Motor neuron (in vitro differentiated cells): Measurements from ENCODE around the gene RERE. TPM values are rescaled to one million over a fixed set of nuclear protein-coding genes. Genes with fewer than 3 reads are reported as not detected.
A peak's percentile ranks its signal among the peaks of the same experiment; 100 is the strongest.
"Not testable (repeated sequence)": the region's sequence is repeated elsewhere in the genome, so short reads cannot be mapped to it uniquely, and the experiment has no call there.

Source experiments
- ATAC-seq, 8 experiments: fragments of 200-7000 bp; cut with Tn5 transposase; replicated peaks in 6 of 8; 2 replicates each; pipeline ENCODE4 v1.8.0; 2021; ENCODE audit warnings: mild to moderate bottlenecking in 8 of 8, moderate library complexity in 8 of 8
- H3K27ac ChIP-seq, 2 donors: fragments of 250-450 bp; sonication (Bioruptor Pico); 2 replicates each; pipeline ENCODE4 v1.9.0; 2021; ENCODE audit warnings: antibody characterized with exemption in 2 of 2, mild to moderate bottlenecking in 2 of 2, moderate library complexity in 1 of 2
- H3K4me1 ChIP-seq, 2 donors: fragments of 250-450 bp; sonication (Bioruptor Pico); replicated peaks in 1 of 2; 2 replicates each; pipeline ENCODE4 v1.6.1; 2021; ENCODE audit warnings: antibody characterized with exemption in 2 of 2, mild to moderate bottlenecking in 2 of 2, moderate library complexity in 1 of 2
- H3K4me3 ChIP-seq, 5 donors: fragments of 250-450 bp; sonication (Bioruptor Pico); 2 replicates each; pipeline ENCODE4 v1.9.0; 2021; ENCODE audit warnings: antibody characterized with exemption in 5 of 5, mild to moderate bottlenecking in 5 of 5, moderate library complexity in 4 of 5
- WGBS, 10 experiments: fragments of 450-650 bp; shearing (Covaris generic); methylation state at CpG; one replicate each; pipeline ENCODE4 v1.0.0; 2022; 5-methylcytosine and 5-hydroxymethylcytosine counted together
- in situ Hi-C, 9 experiments: fragments of 400-800 bp; cut with MboI; loops; one replicate each; pipeline ENCODE4 v1.15.0; 2021; ENCODE audit warnings: low sequenced_read_pairs in 9 of 9, low pct_unique_long_range_greater_than_20kb in 2 of 9; ENCODE audit not compliant: unreplicated experiment in 9 of 9
- total RNA-seq, 8 experiments: library from RNA; unstranded; fragments of 300-600 nt; gene quantifications; 2 replicates each; pipeline versions ENCODE4 v1.2.3 to v1.2.4, GENCODE V29; 2022

Gene RERE
- total RNA-seq, 8 experiments from 2014 or later: 17.8 to 576 (median 111) TPM

- 79 to 100% (median 88%) methylated on average over 1 to 7 of the region's 7 CpGs; no CpG with 5 or more reads in 2 of the 10 experiments for WGBS, 10 experiments
- H3K27ac ChIP-seq, ATAC-seq, H3K4me3 ChIP-seq, in situ Hi-C loops: not testable (repeated sequence)
- H3K4me1 ChIP-seq: peaks cover 61 to 78% of the 10 kb centered on the region in 2 donors
These were observed 193.7 kb downstream of the RERE start for GRCh38 chr1:8623651-8624192.

- Histone ChIP-seq H3K27ac (peak overlapping the region; percentile 4 to 67), H3K4me1 (peaks cover 47 to 65% of the 10 kb centered on the region in 2 donors)
- WGBS, 10 experiments: 48 to 100% (median 76%) methylated on average over 1 to 2 of the region's 2 CpGs; no CpG with 5 or more reads in 1 of the 10 experiments
- H3K4me3 ChIP-seq, in situ Hi-C loops: not testable (repeated sequence)
- peak in 5 of 8 experiments; percentile 31 to 78 (median 50) for ATAC-seq
These were observed 195.6 kb downstream of the RERE start for GRCh38 chr1:8621785-8622348.

- WGBS, 10 experiments: 3 to 95% (median 56%) methylated on average over 2 to 8 of the region's 9 CpGs
- in situ Hi-C loops, H3K4me3 ChIP-seq: not testable (repeated sequence)
These were observed 196.3 kb downstream of the RERE start for GRCh38 chr1:8621034-8621582.

GRCh38 chr1:8619917-8620502, 197.4 kb downstream of the RERE start:
- Histone ChIP-seq H3K27ac (peak overlapping the region in 1 of 2 donors; percentile 67), H3K4me1 (peaks cover 31 to 55% of the 10 kb centered on the region in 2 donors)
- ATAC-seq: peak in 5 of 8 experiments; percentile 22 to 44 (median 29)
- H3K4me3 ChIP-seq, in situ Hi-C loops: not testable (repeated sequence)
- whole genome bisulfite sequencing, 10 experiments: 86 to 100% (median 92%) methylated on average over 1 to 2 of the region's 2 CpGs; no CpG with 5 or more reads in 4 of the 10 experiments

More at GRCh38 chr1:8621034-8621582, 196.3 kb downstream of the RERE start:
- peaks cover 39 to 60% of the 10 kb centered on the region in 2 donors for H3K4me1 ChIP-seq
- ATAC-seq: peak in 5 of 8 experiments; percentile 22 to 62 (median 57)
- H3K27ac ChIP-seq: peak overlapping the region; percentile 14 to 67

GRCh38 chr1:8619419-8619818, 198.0 kb downstream of the RERE start:
- H3K4me3 ChIP-seq, H3K27ac ChIP-seq, in situ Hi-C loops: not testable (repeated sequence)
- H3K4me1 ChIP-seq: peaks cover 30 to 49% of the 10 kb centered on the region in 2 donors
- ATAC-seq: peak in 1 of 8 experiments; percentile 43
- 0 to 100% (median 65%) methylated on average over 1 to 2 of the region's 2 CpGs for WGBS, 10 experiments

- in situ Hi-C loops, H3K27ac ChIP-seq, ATAC-seq, H3K4me3 ChIP-seq: not testable (repeated sequence)
- WGBS, 10 experiments: 51 to 100% (median 87%) methylated on average over 1 to 8 of the region's 8 CpGs; no CpG with 5 or more reads in 1 of the 10 experiments
- H3K4me1 ChIP-seq: peaks cover 32 to 60% of the 10 kb centered on the region in 2 donors
These were observed 200.6 kb downstream of the RERE start for GRCh38 chr1:8616791-8617190.

GRCh38 chr1:8611634-8612515, 205.6 kb downstream of the RERE start:
- H3K4me3 ChIP-seq, in situ Hi-C loops: not testable (repeated sequence)
- peak in 7 of 8 experiments; percentile 29 to 96 (median 90) for ATAC-seq
- Histone ChIP-seq H3K27ac (peak overlapping the region; percentile 10 to 14), H3K4me1 (peaks cover 22 to 44% of the 10 kb centered on the region in 2 donors)
- 60 to 97% (median 78%) methylated on average over 1 to 3 of the region's 3 CpGs; no CpG with 5 or more reads in 6 of the 10 experiments for WGBS, 10 experiments

GRCh38 chr1:8607906-8608305, 209.5 kb downstream of the RERE start:
- Histone ChIP-seq H3K27ac (no peak overlapping the region), H3K4me1 (peaks cover 26 to 31% of the 10 kb centered on the region in 2 donors), H3K4me3 (no peak overlapping the region)
- no peak for ATAC-seq
- in situ Hi-C loops: no loop called here
- WGBS, 10 experiments: 87 to 100% (median 97%) methylated on average over 2 to 5 of the region's 5 CpGs; no CpG with 5 or more reads in 4 of the 10 experiments

GRCh38 chr1:8604041-8604945, 213.1 kb downstream of the RERE start:
- Histone ChIP-seq H3K4me3 (no peak overlapping the region), H3K4me1 (peaks cover 22 to 25% of the 10 kb centered on the region in 2 donors), H3K27ac (no peak overlapping the region)
- WGBS, 10 experiments: 10 to 100% (median 53%) methylated on average over 1 to 6 of the region's 7 CpGs; no CpG with 5 or more reads in 1 of the 10 experiments
- no peak for ATAC-seq
- in situ Hi-C loops: no loop called here

GRCh38 chr1:8603220-8603616, 214.2 kb downstream of the RERE start:
- in situ Hi-C loops: no loop called here
- H3K27ac ChIP-seq: no peak overlapping the region
- peaks cover 33 to 36% of the 10 kb centered on the region in 2 donors for H3K4me1 ChIP-seq
- 60 to 100% (median 91%) methylated on average over 1 to 4 of the region's 4 CpGs; no CpG with 5 or more reads in 2 of the 10 experiments for WGBS, 10 experiments
- no peak overlapping the region for H3K4me3 ChIP-seq
- no peak for ATAC-seq

GRCh38 chr1:8602471-8603219, 214.8 kb downstream of the RERE start:
- no peak for ATAC-seq

More at GRCh38 chr1:8602471-8603219, 214.8 kb downstream of the RERE start:
- Histone ChIP-seq H3K27ac (no peak overlapping the region), H3K4me1 (peaks cover 39 to 42% of the 10 kb centered on the region in 2 donors), H3K4me3 (no peak overlapping the region)
- in situ Hi-C loops: no loop called here
- 62 to 100% (median 82%) methylated on average over 2 to 5 of the region's 5 CpGs for WGBS, 10 experiments
